Measurements from ENCODE around the gene NFATC1.

Gene NFATC1

DNA sequence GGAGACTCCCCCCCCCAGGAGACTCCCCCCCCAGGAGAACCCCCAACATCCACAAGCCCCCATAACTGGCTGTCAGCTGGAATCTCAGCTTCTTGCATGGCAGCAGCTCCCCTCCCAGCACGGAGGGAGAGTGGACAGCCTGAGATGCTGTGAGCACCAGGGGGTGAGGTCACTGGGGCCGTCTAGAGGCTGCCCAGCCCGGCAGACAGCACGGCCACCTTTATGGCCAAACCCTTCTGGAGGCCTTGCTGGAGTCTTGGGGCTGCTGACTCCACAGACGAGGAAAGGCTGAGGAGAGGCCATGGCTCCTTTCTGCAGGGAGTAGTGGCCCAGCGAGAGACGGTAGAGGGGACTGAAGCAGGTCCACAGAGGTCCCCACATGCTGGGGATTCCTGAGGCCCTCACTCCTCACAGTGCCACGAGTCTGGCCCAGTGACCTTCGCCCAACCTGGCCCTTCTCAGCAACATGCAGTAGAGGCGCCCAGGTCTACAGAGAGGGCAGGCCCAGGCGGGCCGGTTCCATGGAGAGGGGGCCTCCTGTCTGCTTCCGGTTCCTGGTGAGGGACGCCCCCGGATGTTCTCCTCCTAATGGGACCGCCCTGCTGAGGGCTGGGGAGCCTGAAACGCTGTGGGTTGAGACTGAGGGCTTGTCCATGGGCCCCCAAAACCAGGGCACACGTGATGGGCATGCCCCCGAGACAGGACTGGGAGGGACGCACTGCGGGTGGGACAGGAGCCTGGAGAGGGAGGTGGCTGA, 161.3 kb downstream of the NFATC1 start:
- Histone ChIP-seq H3K4me3 (replicated peaks; ENCODE audit: low read depth, low read length) (no peak overlapping the region), H3K36me3 (ENCODE audit: control insufficient read depth, insufficient read depth, low read length) (no peaks in the 10 kb centered on the region), H3K27me3 (replicated peaks; ENCODE audit: control insufficient read depth, insufficient read depth, low read length) (no peaks in the 10 kb centered on the region)
- no peak for DNase-seq (ENCODE audit: extremely low read depth, insufficient read length)
- no peak for TF ChIP-seq CTCF (IDR thresholded peaks at IDR 0.05; ENCODE audit: insufficient read depth, low read length, poor library complexity, severe bottlenecking)

GRCh38 chr18:79558196-79558932, 162.6 kb downstream of the NFATC1 start:
- H3K4me3 ChIP-seq (replicated peaks; ENCODE audit: low read depth, low read length): no peak overlapping the region
- H3K36me3 ChIP-seq (ENCODE audit: control insufficient read depth, insufficient read depth, low read length): no peaks in the 10 kb centered on the region
- DNase-seq (ENCODE audit: extremely low read depth, insufficient read length): no peak
- no peaks in the 10 kb centered on the region for H3K27me3 ChIP-seq (replicated peaks; ENCODE audit: control insufficient read depth, insufficient read depth, low read length)
- no peak for TF ChIP-seq CTCF (IDR thresholded peaks at IDR 0.05; ENCODE audit: insufficient read depth, low read length, poor library complexity, severe bottlenecking)

DNA sequence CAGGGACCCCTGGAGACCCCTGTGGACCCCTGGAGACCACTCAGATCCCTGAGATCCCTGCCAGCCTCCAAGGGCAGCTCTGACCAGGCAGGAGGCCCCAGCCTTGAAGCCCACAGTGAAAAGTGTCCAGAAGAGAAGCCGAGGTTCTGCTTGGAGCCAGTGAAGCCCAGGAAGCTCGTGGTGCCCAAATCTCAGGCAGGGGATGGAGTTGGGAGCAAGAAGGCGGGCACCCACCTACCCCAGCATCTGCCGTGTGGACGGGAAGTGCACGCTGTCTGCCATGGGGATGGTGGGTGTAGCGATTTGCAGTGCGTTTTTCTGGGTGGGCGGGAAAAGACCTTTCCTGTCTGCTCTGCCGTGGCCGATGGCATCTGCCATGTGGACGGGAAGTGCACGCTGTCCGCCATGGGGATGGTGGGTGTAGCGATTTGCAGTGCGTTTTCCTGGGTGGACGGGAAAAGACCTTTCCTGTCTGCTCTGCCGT, 163.2 kb downstream of the NFATC1 start:
- no peak for TF ChIP-seq CTCF (IDR thresholded peaks at IDR 0.05; ENCODE audit: insufficient read depth, low read length, poor library complexity, severe bottlenecking)
- no peak for DNase-seq (ENCODE audit: extremely low read depth, insufficient read length)
- Histone ChIP-seq H3K36me3 (ENCODE audit: control insufficient read depth, insufficient read depth, low read length) (no peaks in the 10 kb centered on the region), H3K27me3 (replicated peaks; ENCODE audit: control insufficient read depth, insufficient read depth, low read length) (no peaks in the 10 kb centered on the region), H3K4me3 (replicated peaks; ENCODE audit: low read depth, low read length) (no peak overlapping the region)

DNA sequence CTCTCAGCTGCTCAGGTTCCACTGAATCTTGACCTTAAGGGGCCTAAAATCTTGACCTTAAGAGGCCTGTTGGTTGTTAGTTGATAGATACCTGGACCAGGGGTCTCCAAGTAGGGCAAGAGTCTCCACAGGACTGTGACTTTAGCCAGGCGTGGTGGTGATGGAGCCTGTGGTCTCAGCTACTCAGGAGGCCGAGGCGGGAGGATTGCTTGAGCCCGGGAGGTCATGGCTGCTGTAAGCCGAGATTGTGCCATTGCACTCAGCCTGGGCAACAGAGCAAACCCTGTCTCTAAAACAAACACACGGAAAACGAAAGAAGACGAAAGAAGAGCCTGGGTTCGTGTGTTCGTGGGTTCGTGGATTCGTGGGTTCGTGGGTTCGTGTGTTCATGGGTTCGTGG, 163.7 kb downstream of the NFATC1 start:
- Histone ChIP-seq H3K4me3 (replicated peaks; ENCODE audit: low read depth, low read length) (no peak overlapping the region), H3K36me3 (ENCODE audit: control insufficient read depth, insufficient read depth, low read length) (no peaks in the 10 kb centered on the region), H3K27me3 (replicated peaks; ENCODE audit: control insufficient read depth, insufficient read depth, low read length) (no peaks in the 10 kb centered on the region)
- TF ChIP-seq CTCF (IDR thresholded peaks at IDR 0.05; ENCODE audit: insufficient read depth, low read length, poor library complexity, severe bottlenecking): no peak
- DNase-seq (ENCODE audit: extremely low read depth, insufficient read length): no peak

DNA sequence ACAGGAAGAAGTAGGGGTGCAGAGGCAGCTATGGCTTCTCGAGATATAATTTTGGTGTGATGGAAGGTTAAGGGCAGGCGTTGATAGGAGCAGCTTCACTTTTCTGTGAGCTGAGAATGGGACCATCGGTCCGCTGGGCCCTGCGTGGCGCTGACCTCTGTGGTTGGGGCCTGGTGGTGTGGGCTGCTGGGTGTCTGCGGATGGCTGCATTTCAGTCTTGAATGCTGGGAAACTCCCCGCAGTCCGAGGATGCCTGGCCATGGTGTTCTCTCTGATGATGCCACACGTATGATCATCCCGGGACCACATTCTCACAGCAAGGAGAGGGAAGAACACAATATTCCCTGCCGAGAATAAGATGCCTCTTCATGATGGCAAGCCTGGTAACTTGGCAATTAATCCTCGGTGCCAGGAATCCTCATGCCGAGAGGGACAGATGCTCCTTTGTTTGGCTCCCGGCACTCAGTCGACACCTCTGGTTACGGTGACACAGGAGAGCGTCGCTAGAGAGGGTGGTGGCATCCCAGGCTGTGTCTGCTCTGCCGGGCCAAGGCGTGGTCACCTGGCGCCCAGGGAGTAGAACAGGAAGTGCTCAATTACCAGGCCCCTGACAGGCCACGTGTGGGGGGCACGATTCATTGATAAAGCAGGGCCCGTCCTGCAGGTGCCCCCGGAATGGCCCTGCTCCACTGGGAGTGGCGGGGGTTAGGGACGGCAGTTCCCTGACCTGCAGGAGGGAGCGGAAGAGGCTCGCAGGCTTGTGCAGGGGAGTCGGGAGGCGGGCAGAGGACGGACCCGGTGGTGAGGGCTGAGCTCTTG, 164.5 kb downstream of the NFATC1 start:
- DNase-seq (ENCODE audit: extremely low read depth, insufficient read length): no peak
- H3K27me3 ChIP-seq (replicated peaks; ENCODE audit: control insufficient read depth, insufficient read depth, low read length): no peaks in the 10 kb centered on the region
- H3K36me3 ChIP-seq (ENCODE audit: control insufficient read depth, insufficient read depth, low read length): no peaks in the 10 kb centered on the region

More for the DNA sequence above, 164.5 kb downstream of the NFATC1 start:
- TF ChIP-seq CTCF (IDR thresholded peaks at IDR 0.05; ENCODE audit: insufficient read depth, low read length, poor library complexity, severe bottlenecking): no peak
- no peak overlapping the region for H3K4me3 ChIP-seq (replicated peaks; ENCODE audit: low read depth, low read length)

Data from GM06990 (cell line).